ENCODE measurements around the gene CDPF1. TPM values are rescaled to one million over a fixed set of nuclear protein-coding genes. Genes with fewer than 3 reads are reported as not detected.

CDPF1 gene
- total and polyA plus RNA-seq, 2 donors (not counting 3 experiments of a cell fraction or from before 2014, with no cell fraction given): 9.7 to 9.9 TPM

DNA sequence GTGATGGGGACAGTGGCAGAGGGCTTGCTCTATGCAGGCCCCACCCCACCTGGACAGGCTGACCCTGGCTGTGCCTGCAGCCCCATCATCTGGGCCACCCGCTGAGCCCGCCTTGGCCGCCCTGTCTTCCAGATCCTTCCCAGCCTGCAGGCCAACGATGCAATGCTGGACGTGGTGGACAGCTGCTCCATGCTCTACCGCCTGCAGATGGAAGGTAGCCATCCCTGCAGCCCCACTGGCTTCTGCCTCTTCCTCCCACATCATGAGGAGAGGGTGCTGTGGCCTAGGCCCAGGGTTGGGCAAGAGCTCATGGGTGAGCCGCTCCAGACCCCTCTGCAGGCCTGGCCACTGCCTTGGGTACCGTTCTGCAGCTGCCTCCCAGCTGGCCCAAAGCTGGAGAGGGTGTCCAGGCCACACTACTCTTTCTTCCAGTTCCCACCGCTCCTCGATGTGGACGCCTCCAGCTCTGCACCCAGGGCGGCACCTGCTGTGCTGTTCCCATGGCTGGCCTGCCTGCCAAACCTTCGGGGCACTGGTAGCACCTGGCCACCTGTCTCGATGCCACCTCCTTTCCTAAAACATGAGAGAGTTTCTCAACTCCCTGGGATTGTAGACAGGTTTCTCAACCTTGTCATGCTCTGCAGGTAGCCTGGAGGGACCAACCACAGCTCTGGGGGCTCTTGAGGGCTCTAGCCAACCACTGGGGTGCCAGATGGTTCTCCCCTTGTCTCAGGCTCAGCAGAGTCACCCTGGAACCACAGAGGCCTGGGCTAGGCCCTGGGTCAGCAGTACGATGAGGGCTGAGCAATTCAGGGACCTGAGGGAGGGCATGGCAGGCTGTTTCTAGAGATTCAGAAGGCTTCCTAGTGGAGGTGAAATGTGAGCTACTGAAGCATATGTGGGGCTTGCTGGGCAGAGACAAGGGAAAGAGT, 37.1 kb upstream of the CDPF1 start:
- no peak overlapping the region for H3K4me3 ChIP-seq (replicated peaks in 1 of 3; ENCODE audit: insufficient read depth in 1 of 3, low read depth in 1 of 3, low read length in 3 of 3)
- no peak for DNase-seq (ENCODE audit: low read depth, low spot score)
- peak overlapping the region; percentile 5 for H3K9ac ChIP-seq (replicated peaks; ENCODE audit: extremely low read depth, insufficient read depth, low read length)
- H3K79me2 ChIP-seq (ENCODE audit: control insufficient read depth, insufficient read depth, low read length): no peaks in the 10 kb centered on the region
- TF ChIP-seq EZH2 (IDR thresholded peaks at IDR 0.05; ENCODE audit: borderline replicate concordance, low read depth, low read length, severe bottlenecking) (no peak), MAX (IDR thresholded peaks at IDR 0.05; ENCODE audit: insufficient read depth, insufficient read length) (no peak), CTCF (IDR thresholded peaks at IDR 0.05; ENCODE audit: extremely low read depth in 1 of 2, insufficient read depth in 1 of 2, low read depth in 1 of 2, low read length in 2 of 2) (no peak), MYC (IDR thresholded peaks at IDR 0.05; ENCODE audit: low read depth, low read length) (no peak), FOS (IDR thresholded peaks at IDR 0.05; ENCODE audit: borderline replicate concordance, insufficient read depth, low read length) (no peak), POLR2AphosphoS5 (IDR thresholded peaks at IDR 0.05; ENCODE audit: insufficient read depth, low read depth, low read length) (no peak)
- intact Hi-C loops (cut with micrococcal nuclease) (no loop called here), dilution Hi-C loops (cut with MboI; ENCODE audit: extremely low pct_ligation_motif_present, low sequenced_read_pairs) (no loop called here)
- H3K36me3 ChIP-seq (ENCODE audit: control insufficient read depth in 2 of 2, extremely low read depth in 1 of 2, insufficient read depth in 2 of 2, low read length in 2 of 2): peaks cover 5 to 16% of the 10 kb centered on the region in 2 experiments
- H3K27me3 ChIP-seq (ENCODE audit: control insufficient read depth in 2 of 2, insufficient read depth in 2 of 2, low read length in 2 of 2): no peaks in the 10 kb centered on the region
- H3K9me1 ChIP-seq (replicated peaks; ENCODE audit: control insufficient read depth, extremely low read depth, insufficient read depth, low read length): no peaks in the 10 kb centered on the region
- H4K20me1 ChIP-seq (replicated peaks; ENCODE audit: control insufficient read depth, extremely low read depth, insufficient read depth, low read length): no peaks in the 10 kb centered on the region
- H3K27ac ChIP-seq (ENCODE audit: insufficient read depth, low read depth, low read length): peak overlapping the region; percentile 60
- no TSS peak for BruUV-seq (replicated peaks)
- H3K4me2 ChIP-seq (ENCODE audit: insufficient read depth, low read length): peak overlapping the region; percentile 1
- CTCF ChIA-PET: interaction anchor here (1.4 to 2.2 kb wide), 2 partner anchors 9 to 17 kb away, joined by 4 to 7 read pairs; partner anchors contain the start of gene GTSE1
- H2AFZ ChIP-seq (ENCODE audit: low read depth, low read length): no peak overlapping the region
- no peaks in the 10 kb centered on the region for H3K9me3 ChIP-seq (replicated peaks; ENCODE audit: control insufficient read depth, insufficient read depth, low read length)
- no peak for FAIRE-seq
- peaks cover 16% of the 10 kb centered on the region for H3K4me1 ChIP-seq (ENCODE audit: control insufficient read depth, extremely low read depth, insufficient read depth, low read length)
- POLR2A ChIA-PET: no interaction called here

Measured in endothelial cell of umbilical vein (primary cell).